VCaP (cell line): Measurements from ENCODE around the gene FERMT2.

Source experiments
- H3K27ac ChIP-seq: fragments of 450-650 bp; 2 replicates; pipeline ENCODE4 v1.5.1; 2017
- TF ChIP-seq, protein P1 (sequence below): fragments of 450-650 bp; conservative IDR thresholded peaks from 2 replicates; pipeline ENCODE4 v1.5.1; 2017; ENCODE audit warnings: mild to moderate bottlenecking, moderate library complexity

The FERMT2 gene

DNA sequence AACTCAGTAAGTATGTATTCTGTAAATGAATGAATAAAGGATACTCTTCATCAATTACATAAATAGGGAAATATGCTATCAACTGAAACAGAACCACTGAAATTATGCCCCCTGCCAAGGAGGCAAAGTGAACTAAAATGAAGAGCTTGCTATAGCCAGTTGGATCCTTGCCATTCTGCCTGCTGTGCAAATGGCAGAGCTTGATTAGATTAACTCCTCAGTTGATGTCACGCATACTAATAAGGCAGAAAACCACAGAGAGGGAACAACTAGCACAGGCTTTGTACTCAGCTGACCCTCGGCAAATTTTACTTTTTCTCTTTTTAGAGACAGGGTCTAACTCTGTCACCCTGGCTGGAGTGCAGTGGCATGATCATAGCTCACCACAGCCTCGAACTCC is 36.7 kb upstream of the FERMT2 start:
- H3K27ac ChIP-seq, result no peak overlapping the region
- TF ChIP-seq, protein P1, sequence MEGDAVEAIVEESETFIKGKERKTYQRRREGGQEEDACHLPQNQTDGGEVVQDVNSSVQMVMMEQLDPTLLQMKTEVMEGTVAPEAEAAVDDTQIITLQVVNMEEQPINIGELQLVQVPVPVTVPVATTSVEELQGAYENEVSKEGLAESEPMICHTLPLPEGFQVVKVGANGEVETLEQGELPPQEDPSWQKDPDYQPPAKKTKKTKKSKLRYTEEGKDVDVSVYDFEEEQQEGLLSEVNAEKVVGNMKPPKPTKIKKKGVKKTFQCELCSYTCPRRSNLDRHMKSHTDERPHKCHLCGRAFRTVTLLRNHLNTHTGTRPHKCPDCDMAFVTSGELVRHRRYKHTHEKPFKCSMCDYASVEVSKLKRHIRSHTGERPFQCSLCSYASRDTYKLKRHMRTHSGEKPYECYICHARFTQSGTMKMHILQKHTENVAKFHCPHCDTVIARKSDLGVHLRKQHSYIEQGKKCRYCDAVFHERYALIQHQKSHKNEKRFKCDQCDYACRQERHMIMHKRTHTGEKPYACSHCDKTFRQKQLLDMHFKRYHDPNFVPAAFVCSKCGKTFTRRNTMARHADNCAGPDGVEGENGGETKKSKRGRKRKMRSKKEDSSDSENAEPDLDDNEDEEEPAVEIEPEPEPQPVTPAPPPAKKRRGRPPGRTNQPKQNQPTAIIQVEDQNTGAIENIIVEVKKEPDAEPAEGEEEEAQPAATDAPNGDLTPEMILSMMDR, result no peak

DNA sequence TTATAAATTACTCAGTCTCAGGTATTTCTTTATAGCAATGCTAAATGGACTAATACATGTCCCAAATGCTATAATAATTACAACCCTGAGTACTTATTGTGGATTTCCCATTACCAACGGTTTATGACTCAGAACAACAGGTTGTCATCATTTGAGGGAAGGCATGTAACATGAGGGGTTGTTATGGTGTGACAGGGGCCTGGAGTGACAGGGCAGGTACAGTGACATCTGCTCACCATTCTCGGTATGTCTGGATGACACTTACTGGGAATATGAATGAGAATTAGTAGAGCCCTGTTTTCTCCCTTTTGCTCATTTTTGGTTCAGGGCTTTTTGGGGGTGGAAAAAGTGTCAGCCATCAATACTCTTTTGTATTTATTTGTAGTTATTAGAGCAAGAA is 36.2 kb upstream of the FERMT2 start:
- TF ChIP-seq, protein P1, result no peak
- H3K27ac ChIP-seq, result no peak overlapping the region

DNA sequence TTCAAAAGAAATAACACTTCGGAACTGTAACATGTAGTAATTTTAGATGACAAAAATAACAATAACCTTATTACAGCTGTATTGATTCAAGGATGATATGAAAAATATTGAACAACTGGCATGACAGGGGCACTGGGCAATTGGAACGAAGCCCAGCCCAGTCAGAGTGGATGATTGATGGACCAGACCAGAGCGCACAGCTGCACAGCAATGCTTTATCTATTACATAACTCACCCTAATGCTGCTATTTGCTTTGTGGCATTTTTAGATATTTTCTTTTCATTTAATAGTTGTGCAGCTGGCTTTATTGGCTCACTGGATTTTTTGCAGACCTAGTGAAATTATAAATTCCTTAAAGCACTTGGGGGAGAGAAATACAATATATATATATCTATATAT is 26.9 kb upstream of the FERMT2 start:
- H3K27ac ChIP-seq, result no peak overlapping the region
- TF ChIP-seq, protein P1, result no peak

DNA sequence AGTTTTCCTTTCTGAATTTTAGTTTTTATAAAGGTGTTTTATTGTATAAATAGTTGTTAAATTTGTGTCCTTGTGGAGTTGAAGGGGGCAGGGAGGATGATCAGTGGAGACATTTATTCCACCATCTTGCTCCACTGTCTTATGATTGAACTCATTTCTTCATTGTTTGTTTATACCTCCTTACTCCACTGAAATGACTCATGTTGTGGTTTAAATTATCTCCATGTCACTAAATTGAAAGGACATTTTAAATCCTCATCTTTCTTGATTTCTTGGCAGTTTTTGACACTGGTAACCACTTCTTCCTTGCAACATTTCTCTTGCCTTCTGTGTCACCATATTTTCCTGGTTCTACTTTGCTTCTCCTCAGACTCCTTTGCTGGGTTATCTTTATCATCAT is 23.6 kb upstream of the FERMT2 start:
- TF ChIP-seq, protein P1, result no peak
- no peak overlapping the region for H3K27ac ChIP-seq

DNA sequence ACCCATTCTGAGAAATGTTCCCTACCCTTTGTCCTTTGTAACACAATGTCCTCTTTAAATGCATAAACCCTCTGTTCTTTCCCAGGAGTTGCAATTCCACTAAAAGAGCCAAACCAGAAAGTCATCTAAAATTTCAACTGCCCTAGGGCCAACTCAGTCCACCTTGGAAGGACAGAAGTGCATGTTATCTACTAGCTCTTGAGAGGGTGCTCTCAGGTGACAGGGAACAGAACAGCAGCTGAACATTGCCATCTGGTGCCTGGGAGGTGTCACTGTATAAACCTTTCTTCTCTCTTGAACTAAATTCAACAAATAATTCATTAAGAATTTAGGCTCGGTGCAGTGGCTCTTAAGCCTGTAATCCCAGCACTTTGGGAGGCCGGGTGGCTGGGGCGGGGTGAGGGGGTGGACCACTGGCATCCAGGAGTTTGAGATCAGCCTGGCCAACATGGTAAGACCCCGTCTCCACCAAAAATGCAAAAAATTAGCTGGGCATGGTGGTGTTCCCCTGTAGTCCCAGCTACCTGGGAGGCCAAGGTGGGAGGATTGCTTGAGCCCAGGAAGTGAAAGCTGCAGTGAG is 10.3 kb upstream of the FERMT2 start:
- TF ChIP-seq, protein P1, result peak; percentile 77
- peak overlapping the region; percentile 26 for H3K27ac ChIP-seq

DNA sequence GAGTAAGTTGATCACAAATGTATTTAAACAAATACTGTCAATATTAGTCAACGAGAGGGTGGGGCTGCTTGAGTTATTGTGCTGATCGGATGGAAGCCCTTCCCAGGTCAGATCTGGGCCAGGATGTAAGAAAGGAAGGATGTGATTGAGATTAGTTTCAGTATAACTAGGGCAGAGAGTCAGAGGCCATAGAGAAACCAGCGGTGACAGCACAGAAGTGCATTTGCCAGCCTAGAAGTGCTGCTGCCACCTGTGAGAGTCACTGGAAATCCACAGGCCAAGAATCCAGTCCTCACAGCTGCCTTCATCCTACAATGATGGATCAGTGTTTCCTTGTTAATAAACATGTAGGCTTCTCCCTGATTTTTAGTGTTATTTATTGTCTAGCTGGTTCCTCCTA is 9.8 kb upstream of the FERMT2 start:
- H3K27ac ChIP-seq, result peak overlapping the region; percentile 26; the same call in 1 of the 2 replicates
- TF ChIP-seq, protein P1, result no peak

DNA sequence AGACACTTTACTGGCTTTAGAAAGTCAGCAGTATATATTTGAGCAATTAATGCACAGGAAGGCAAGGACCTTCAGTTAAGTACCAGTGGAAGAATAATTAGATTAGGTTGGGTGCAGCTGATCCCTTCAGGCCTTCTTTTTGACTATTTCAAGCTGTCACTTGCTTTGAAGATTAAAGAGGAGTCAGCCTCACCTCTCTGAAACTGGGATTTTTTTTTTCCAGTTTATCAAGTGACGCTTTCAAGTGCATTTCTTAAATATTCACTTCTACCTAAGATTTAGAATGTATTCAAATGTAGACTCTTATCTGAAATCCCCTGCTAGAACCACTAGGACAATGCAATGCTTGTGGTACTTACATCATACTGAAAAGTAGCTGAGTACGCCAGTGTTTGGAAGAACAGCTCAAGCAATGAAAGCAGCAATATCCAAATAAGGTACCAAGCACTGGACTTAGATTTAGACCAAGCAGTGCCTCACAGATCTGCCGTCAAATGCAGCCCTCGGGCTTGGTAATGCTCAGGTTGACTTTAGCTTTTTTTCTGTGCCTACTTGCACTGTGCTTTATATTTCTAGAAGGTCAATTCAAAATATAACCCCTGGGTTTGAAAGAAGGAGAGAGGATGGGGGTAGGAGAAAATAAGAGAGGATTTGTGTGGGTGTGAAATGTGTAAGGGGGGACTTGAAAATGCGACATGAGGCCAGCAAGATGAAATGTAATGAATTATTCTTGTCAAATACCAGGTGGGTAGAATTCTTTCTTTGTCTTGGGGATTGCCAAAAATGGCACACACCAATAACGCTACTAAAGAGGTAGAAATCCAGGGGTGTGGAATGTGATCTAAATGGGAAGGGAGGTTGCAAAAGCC is 3.7 kb upstream of the FERMT2 start:
- TF ChIP-seq, protein P1, result no peak
- H3K27ac ChIP-seq, result no peak overlapping the region
